Skeletal muscle tissue (tissue), 4 donors: Measurements from ENCODE around the gene KCTD3. TPM values are rescaled to one million over a fixed set of nuclear protein-coding genes. Genes with fewer than 3 reads are reported as not detected.

Experiments
- H3K27ac ChIP-seq: one replicate; pipeline ENCODE4 v1.7.0; 2013; ENCODE audit warnings: mild to moderate bottlenecking, low read depth, low read length, inconsistent platforms
- H3K27me3 ChIP-seq, 3 donors: one replicate each; pipeline ENCODE4 v1.7.0; 2013; ENCODE audit warnings: low read length in 3 of 3; ENCODE audit not compliant: control insufficient read depth in 3 of 3, insufficient read depth in 3 of 3
- H3K36me3 ChIP-seq, 3 donors: one replicate each; pipeline ENCODE4 v1.7.0; 2013; ENCODE audit warnings: low read length in 3 of 3; ENCODE audit not compliant: control insufficient read depth in 3 of 3, insufficient read depth in 3 of 3
- H3K4me1 ChIP-seq, 3 donors: one replicate each; pipeline ENCODE4 v1.7.0; 2013; ENCODE audit warnings: low read length in 3 of 3, mild to moderate bottlenecking in 3 of 3; ENCODE audit not compliant: control insufficient read depth in 3 of 3, insufficient read depth in 3 of 3
- H3K4me3 ChIP-seq, 3 donors: one replicate each; pipeline ENCODE4 v1.7.0; 2013; ENCODE audit warnings: low read length in 3 of 3
- H3K9ac ChIP-seq, 3 donors: one replicate each; pipeline ENCODE4 v1.7.0; 2013; ENCODE audit warnings: low read length in 3 of 3, mild to moderate bottlenecking in 3 of 3, moderate library complexity in 2 of 3, low read depth in 1 of 3
- H3K9me3 ChIP-seq, 3 donors: one replicate each; pipeline ENCODE4 v1.7.0; 2013; ENCODE audit warnings: low read length in 3 of 3; ENCODE audit not compliant: control insufficient read depth in 3 of 3
- total RNA-seq: library from RNA; depleted of rRNA; stranded (reverse); fragments of >200 nt; gene quantifications from one replicate; pipeline ENCODE4 v1.2.3, GENCODE V29; 2014
- donor health status: Osteomylitis.

The KCTD3 gene
- total RNA-seq, 1 donor from 2014 or later, result 37.6 TPM

DNA sequence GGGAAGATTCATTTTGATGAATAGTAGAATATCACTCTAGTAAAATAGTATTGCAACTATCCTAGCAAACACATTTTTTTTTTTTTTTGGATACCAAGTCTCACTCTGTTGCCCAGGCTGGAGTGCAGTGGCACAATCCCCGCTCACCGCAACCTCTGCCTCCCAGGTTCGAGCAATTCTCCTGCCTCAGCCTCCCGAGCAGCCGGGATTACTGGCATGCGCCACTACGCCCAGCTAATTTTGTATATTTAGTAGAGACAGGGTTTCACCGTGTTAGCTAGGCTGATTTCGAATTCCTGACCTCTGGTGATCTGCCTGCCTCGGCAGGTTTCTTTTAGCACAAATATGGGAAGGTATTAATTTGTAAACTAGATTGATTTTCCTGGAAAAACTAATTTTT lies 33.8 kb downstream of the KCTD3 start:
- no peaks in the 10 kb centered on the region for H3K27me3 ChIP-seq
- no peak overlapping the region for H3K4me3 ChIP-seq
- H3K9me3 ChIP-seq, result no peaks in the 10 kb centered on the region
- H3K27ac ChIP-seq, result no peak overlapping the region
- H3K9ac ChIP-seq, result no peak overlapping the region
- H3K4me1 ChIP-seq, result no peaks in the 10 kb centered on the region
- H3K36me3 ChIP-seq, result peaks cover 0 to 14% (median 14%) of the 10 kb centered on the region in 3 donors

DNA sequence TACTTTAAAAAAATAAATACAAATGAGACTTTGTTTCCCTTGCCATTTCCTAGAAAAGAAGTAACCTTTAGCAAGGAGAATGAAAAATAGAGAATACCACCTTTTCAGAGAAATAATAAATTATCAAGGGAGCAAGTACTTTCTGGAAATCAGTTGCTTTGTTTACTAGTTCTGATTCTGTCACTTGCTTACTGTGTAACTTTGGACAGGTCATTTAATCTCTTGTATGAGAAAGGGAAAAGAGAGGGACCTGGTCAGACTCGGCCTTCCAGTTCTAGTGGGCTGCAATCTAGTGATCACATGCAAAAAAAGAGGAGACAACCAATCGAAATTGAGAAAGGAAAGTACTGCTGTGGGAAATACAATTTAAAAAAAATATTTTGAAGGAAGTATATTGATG lies 34.2 kb downstream of the KCTD3 start:
- no peaks in the 10 kb centered on the region for H3K9me3 ChIP-seq
- no peak overlapping the region for H3K9ac ChIP-seq
- peaks cover 0 to 14% (median 14%) of the 10 kb centered on the region in 3 donors for H3K36me3 ChIP-seq
- H3K4me1 ChIP-seq, result no peaks in the 10 kb centered on the region
- no peak overlapping the region for H3K4me3 ChIP-seq
- H3K27me3 ChIP-seq, result no peaks in the 10 kb centered on the region
- no peak overlapping the region for H3K27ac ChIP-seq

DNA sequence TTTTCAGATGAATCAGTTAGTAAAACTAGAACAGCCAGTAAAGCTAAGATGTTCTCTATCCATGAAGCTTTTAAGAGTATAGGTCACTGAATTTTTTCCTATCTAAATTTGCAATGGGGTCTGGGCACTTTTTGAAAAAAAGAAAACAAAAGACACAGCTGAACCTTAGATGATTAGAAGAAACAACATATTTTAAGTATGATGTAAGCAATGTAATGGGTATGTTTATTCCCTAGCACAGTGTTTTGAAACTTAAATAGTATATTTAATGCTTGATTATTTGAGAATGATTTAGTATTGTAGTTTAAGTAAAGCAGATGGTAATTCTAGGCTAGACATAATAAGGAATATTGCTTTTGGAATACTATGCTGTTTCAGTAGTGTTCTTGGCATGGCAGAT lies 36.2 kb downstream of the KCTD3 start:
- H3K9me3 ChIP-seq, result no peaks in the 10 kb centered on the region
- H3K27ac ChIP-seq, result no peak overlapping the region
- H3K4me3 ChIP-seq, result no peak overlapping the region
- H3K36me3 ChIP-seq, result peaks cover 0 to 16% (median 7%) of the 10 kb centered on the region in 3 donors
- H3K4me1 ChIP-seq, result no peaks in the 10 kb centered on the region
- no peak overlapping the region for H3K9ac ChIP-seq
- H3K27me3 ChIP-seq, result no peaks in the 10 kb centered on the region

DNA sequence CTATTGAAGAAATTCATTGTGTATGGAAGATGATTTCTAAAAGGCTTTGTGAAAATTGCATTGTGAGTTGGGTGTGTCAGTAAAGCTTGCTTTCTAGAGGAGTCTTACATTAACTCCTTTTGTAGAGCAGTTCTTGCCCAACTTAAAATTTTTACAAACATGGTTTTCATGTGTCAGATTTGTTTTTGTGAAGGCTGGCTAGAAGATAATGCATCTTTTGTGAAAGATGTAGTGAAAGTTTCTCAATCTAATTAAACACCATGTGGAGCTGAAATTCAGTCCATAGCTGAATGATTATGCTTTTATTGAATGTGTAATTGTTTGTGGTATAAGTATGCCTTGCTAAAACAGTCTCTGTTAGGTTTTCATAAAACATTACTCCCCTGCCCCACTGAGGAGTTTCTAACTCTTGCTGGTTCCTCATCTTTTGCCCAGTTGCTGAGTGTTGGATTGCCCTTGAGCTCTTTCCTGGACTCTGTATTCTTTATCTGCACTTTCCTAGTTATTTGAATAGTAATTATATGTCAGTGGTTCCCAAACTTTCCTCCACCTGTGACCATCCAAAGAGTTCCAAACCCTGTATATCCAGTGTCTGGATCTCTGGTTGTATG lies 38.0 kb downstream of the KCTD3 start:
- peaks cover 0 to 28% (median 12%) of the 10 kb centered on the region in 3 donors for H3K36me3 ChIP-seq
- H3K27me3 ChIP-seq, result no peaks in the 10 kb centered on the region
- no peak overlapping the region for H3K4me3 ChIP-seq
- H3K9ac ChIP-seq, result no peak overlapping the region
- H3K4me1 ChIP-seq, result no peaks in the 10 kb centered on the region
- no peaks in the 10 kb centered on the region for H3K9me3 ChIP-seq
- no peak overlapping the region for H3K27ac ChIP-seq

DNA sequence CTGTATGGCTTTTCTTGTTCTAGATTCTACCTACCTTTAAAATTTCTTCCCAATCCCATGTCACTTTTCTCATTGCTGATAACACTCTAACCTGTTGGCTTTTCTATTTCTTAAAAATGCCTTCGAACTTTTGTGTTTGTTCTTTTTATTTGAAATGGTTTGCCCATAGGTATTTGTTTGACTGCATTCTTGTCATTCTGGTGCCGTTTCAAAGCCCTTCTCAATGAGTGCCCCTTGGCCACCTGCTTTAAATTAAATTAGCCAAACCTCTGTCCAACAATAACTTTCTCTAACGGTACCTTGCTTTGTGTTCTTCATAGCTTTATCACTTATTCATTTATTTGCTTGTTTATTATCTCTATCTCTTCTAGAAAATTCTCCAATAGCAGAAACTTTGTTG lies 38.9 kb downstream of the KCTD3 start:
- Histone ChIP-seq H3K27me3 (no peaks in the 10 kb centered on the region), H3K27ac (no peak overlapping the region), H3K4me3 (no peak overlapping the region), H3K4me1 (no peaks in the 10 kb centered on the region), H3K9ac (no peak overlapping the region), H3K36me3 (peaks cover 0 to 33% (median 12%) of the 10 kb centered on the region in 3 donors), H3K9me3 (no peaks in the 10 kb centered on the region)

DNA sequence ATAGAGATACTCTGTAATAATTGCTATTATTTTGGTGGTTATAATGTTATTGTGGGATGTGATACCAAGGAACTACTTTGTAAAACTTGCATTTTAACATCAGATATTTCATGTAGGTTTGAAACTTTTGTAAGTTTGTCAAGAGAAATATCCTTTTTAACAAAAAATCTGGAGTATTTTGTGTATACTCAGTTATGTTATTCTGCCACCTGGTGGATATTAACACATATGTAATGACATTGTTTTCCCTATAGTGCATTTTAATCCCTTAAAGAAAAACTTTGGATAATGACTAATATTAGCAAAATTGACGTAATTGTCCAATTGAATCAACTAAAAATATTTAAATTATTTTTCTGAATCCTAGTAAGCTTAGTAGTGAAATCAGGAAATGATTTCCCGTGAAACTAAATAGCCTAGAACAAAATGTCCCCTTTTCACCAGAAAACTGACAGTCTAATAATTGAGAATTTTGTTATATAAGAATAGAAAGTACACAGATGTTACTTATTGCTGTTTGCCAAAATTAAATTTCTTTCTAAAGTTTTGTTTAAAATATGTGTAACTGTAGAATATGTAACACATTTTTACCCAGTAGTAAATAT lies 39.6 kb downstream of the KCTD3 start:
- no peak overlapping the region for H3K9ac ChIP-seq
- H3K4me3 ChIP-seq, result no peak overlapping the region
- H3K27me3 ChIP-seq, result no peaks in the 10 kb centered on the region
- no peak overlapping the region for H3K27ac ChIP-seq
- H3K36me3 ChIP-seq, result peaks cover 0 to 33% (median 12%) of the 10 kb centered on the region in 3 donors
- H3K4me1 ChIP-seq, result no peaks in the 10 kb centered on the region
- no peaks in the 10 kb centered on the region for H3K9me3 ChIP-seq

DNA sequence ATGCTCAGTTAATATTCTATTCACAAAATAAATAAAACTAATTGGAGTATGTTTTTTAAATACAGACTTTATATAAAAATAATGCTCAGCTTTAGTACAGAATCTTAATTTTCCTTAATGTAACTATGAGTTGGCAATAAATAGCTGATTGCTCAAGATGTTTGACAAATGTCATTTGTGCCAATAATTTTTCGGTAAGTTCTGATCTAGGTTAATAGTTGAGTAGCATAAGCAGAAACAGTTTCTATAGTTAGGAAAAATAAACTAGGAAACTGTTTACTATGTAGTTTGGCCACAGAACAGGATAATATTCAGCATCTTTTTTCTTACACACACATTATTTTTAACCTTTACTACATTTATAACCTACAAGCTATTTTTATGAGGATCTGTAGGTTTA lies 40.3 kb downstream of the KCTD3 start:
- Histone ChIP-seq H3K9ac (no peak overlapping the region), H3K9me3 (no peaks in the 10 kb centered on the region), H3K4me1 (no peaks in the 10 kb centered on the region), H3K27ac (no peak overlapping the region), H3K4me3 (no peak overlapping the region), H3K27me3 (no peaks in the 10 kb centered on the region), H3K36me3 (peaks cover 0 to 40% (median 19%) of the 10 kb centered on the region in 3 donors)

DNA sequence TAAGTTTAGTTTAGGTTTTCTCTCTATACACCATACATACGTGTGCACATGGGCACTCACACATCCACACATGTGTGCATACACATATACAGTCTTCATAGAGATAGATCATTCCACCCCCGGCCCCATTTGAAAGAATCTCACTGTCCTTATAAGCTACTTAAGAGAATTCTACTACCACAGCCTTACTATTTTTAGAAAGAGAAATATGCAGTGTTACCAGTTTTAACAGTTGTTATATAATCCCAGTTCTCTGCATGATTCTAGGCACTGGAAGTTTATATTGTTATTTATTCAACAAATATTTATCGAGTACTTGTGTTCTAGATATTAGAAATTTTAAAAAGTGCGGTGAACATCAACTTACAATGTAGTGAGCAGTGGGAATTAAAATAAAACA lies 41.5 kb downstream of the KCTD3 start:
- no peaks in the 10 kb centered on the region for H3K4me1 ChIP-seq
- H3K27me3 ChIP-seq, result no peaks in the 10 kb centered on the region
- no peak overlapping the region for H3K27ac ChIP-seq
- no peak overlapping the region for H3K4me3 ChIP-seq
- H3K9ac ChIP-seq, result no peak overlapping the region
- peaks cover 5 to 38% (median 31%) of the 10 kb centered on the region in 3 donors for H3K36me3 ChIP-seq
- H3K9me3 ChIP-seq, result peaks cover 0 to 2% (median 0%) of the 10 kb centered on the region in 3 donors

DNA sequence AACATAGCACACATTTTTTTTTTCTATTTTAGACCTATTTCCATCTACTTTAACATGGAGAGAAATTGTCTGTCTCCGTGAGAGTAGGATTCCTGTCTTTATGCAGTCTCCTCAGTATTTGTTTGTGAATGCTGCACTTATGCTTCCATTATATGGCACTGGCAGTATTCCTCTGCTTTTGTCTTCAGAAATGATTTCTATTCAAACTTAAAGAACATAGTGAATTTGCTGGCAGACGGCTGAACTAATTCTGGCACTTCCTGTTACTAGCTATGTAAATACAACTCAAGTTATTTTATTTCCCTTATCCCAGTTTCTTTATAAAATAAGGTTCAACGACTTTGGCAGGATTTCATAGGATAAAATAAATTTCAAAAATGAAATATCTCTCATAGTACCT lies 45.3 kb downstream of the KCTD3 start:
- no peaks in the 10 kb centered on the region for H3K27me3 ChIP-seq
- H3K4me3 ChIP-seq, result no peak overlapping the region
- H3K9me3 ChIP-seq, result peaks cover 0 to 2% (median 0%) of the 10 kb centered on the region in 3 donors
- H3K27ac ChIP-seq, result no peak overlapping the region
- no peaks in the 10 kb centered on the region for H3K4me1 ChIP-seq
- no peak overlapping the region for H3K9ac ChIP-seq
- peaks cover 5 to 30% (median 27%) of the 10 kb centered on the region in 3 donors for H3K36me3 ChIP-seq

DNA sequence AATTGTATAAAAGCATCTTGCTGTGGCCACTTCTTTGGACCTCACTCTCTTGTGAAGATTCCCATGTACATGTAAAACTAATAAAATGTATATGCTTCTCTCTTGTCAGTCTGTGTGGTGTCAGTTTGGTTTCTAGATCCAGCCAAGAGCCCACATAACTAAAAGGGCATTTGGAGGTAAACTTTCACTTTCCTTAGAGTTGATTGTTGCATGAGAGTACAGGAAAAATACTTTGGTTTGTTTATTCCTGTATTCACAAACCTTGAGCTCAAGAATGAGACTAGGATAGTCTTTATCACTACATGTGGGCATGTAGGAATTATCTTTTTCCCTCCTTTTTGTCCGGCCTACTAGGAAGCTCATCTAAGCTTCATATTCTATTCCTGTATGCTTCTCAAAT lies 50.9 kb downstream of the KCTD3 start:
- Histone ChIP-seq H3K9ac (no peak overlapping the region), H3K4me3 (no peak overlapping the region), H3K27ac (no peak overlapping the region), H3K36me3 (peaks cover 6 to 28% (median 23%) of the 10 kb centered on the region in 3 donors), H3K4me1 (no peaks in the 10 kb centered on the region), H3K9me3 (peaks cover 0 to 2% (median 0%) of the 10 kb centered on the region in 3 donors), H3K27me3 (no peaks in the 10 kb centered on the region)
